HEK293 (cell line): ENCODE results near the gene ZNF438.

Experiments used
- ZBTB20 ChIP-seq: fragments of 450-650 bp; formaldehyde crosslinking; IDR thresholded peaks from 2 replicates; pipeline ENCODE4 v1.5.1; 2016; ENCODE audit warnings: missing biosample characterization, missing genetic modification characterization
- ZNF112 ChIP-seq: fragments of 450-650 bp; formaldehyde crosslinking; IDR thresholded peaks from 2 replicates; pipeline ENCODE4 v1.5.0; 2017; ENCODE audit warnings: missing biosample characterization, missing genetic modification characterization
- ZNF138 ChIP-seq: fragments of 450-650 bp; formaldehyde crosslinking; IDR thresholded peaks from 2 replicates; pipeline ENCODE4 v1.5.1; 2016; ENCODE audit warnings: missing biosample characterization, missing genetic modification characterization, borderline replicate concordance
- ZNF174 ChIP-seq: fragments of 450-650 bp; formaldehyde crosslinking; IDR thresholded peaks from 2 replicates; pipeline ENCODE4 v1.5.0; 2017; ENCODE audit warnings: missing biosample characterization, mild to moderate bottlenecking, missing genetic modification characterization
- ZNF549 ChIP-seq: fragments of 450-650 bp; IDR thresholded peaks from 2 replicates; pipeline ENCODE4 v1.5.1; 2018; ENCODE audit warnings: missing biosample characterization, missing genetic modification characterization, mild to moderate bottlenecking, inconsistent platforms, moderate library complexity
- ZNF561 ChIP-seq: fragments of 450-650 bp; IDR thresholded peaks from 2 replicates; pipeline ENCODE4 v1.5.1; 2018; ENCODE audit warnings: missing biosample characterization, missing genetic modification characterization, borderline replicate concordance
- ZNF571 ChIP-seq: fragments of 450-650 bp; formaldehyde crosslinking; IDR thresholded peaks from 2 replicates; pipeline ENCODE4 v1.5.0; 2017; ENCODE audit warnings: missing biosample characterization, missing genetic modification characterization
- ZNF792 ChIP-seq: fragments of 450-650 bp; formaldehyde crosslinking; IDR thresholded peaks from 2 replicates; pipeline ENCODE4 v1.5.1; 2016; ENCODE audit warnings: missing biosample characterization, missing genetic modification characterization
- ZSCAN30 ChIP-seq: fragments of 450-650 bp; IDR thresholded peaks from 2 replicates; pipeline ENCODE4 v1.5.1; 2018; ENCODE audit warnings: missing biosample characterization, mild to moderate bottlenecking, missing genetic modification characterization, moderate library complexity
- TF ChIP-seq, protein P1 (sequence below): fragments of 450-650 bp; formaldehyde crosslinking; IDR thresholded peaks from 2 replicates; pipeline ENCODE4 v1.5.1; 2016; ENCODE audit warnings: missing biosample characterization, missing genetic modification characterization

DNA sequence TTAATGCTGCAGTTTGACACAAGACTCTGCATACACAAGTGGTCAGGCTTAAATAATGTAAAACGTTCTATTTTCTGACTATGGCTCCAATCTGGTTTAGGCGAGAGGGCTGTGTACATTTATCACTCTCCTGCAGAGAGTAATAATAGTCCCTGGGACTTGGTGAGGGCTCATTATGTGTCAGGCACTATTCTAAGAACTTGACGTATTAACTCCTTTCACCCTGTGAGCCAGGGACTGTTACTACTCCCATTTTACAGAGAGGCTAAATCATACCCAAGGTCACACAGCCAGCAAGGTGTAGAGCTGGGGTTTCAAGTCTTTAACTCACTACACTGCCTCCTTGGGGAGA, 214.9 kb downstream of the ZNF438 start:
- no peak for TF ChIP-seq ZNF174 (tag by site-specific recombination)
- no peak for TF ChIP-seq ZBTB20 (tag by site-specific recombination)
- TF ChIP-seq, protein P1, sequence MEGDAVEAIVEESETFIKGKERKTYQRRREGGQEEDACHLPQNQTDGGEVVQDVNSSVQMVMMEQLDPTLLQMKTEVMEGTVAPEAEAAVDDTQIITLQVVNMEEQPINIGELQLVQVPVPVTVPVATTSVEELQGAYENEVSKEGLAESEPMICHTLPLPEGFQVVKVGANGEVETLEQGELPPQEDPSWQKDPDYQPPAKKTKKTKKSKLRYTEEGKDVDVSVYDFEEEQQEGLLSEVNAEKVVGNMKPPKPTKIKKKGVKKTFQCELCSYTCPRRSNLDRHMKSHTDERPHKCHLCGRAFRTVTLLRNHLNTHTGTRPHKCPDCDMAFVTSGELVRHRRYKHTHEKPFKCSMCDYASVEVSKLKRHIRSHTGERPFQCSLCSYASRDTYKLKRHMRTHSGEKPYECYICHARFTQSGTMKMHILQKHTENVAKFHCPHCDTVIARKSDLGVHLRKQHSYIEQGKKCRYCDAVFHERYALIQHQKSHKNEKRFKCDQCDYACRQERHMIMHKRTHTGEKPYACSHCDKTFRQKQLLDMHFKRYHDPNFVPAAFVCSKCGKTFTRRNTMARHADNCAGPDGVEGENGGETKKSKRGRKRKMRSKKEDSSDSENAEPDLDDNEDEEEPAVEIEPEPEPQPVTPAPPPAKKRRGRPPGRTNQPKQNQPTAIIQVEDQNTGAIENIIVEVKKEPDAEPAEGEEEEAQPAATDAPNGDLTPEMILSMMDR (tag by site-specific recombination): no peak
- no peak for TF ChIP-seq ZNF571 (tag by site-specific recombination)
- no peak for TF ChIP-seq ZNF112 (tag by site-specific recombination)
- TF ChIP-seq ZSCAN30 (tag by site-specific recombination): no peak
- TF ChIP-seq ZNF561 (tag by site-specific recombination): no peak
- TF ChIP-seq ZNF549 (tag by site-specific recombination): no peak
- no peak for TF ChIP-seq ZNF138
- no peak for TF ChIP-seq ZNF792
